Fibroblast of skin of abdomen (primary cell): Measurements from ENCODE around the gene GBGT1. TPM values are rescaled to one million over a fixed set of nuclear protein-coding genes. Genes with fewer than 3 reads are reported as not detected.
"Not testable (repeated sequence)": the region's sequence is repeated elsewhere in the genome, so short reads cannot be mapped to it uniquely, and the experiment has no call there.

ENCODE experiments used
- DNase-seq: peaks from one replicate; pipeline ENCODE4 v3.0.0-alpha.2; 2013
- polyA plus RNA-seq, 2 experiments: library from polyadenylated mRNA; unstranded; fragments of 120-200 nt; gene quantifications; one replicate each; pipeline ENCODE4 v1.2.1, GENCODE V29; 2013; ENCODE audit not compliant: insufficient read length in 2 of 2

GBGT1 gene
- 7.5 TPM for polyA plus RNA-seq (2013, experiment 1 of 2; ENCODE audit: insufficient read length)
- 5.8 TPM for polyA plus RNA-seq (2013, experiment 2 of 2; ENCODE audit: insufficient read length)

GRCh38 chr9:133163504-133164172 lies at the start of gene GBGT1:
Gene GBGT1, minus strand, starts transcription at chr9:133163914. Its CDS starts 1,502 bp downstream, at chr9:133162412.
- DNase-seq: peak; percentile 36

GRCh38 chr9:133210609-133211008 lies 46.9 kb upstream of the GBGT1 start:
- no peak for DNase-seq

DNA sequence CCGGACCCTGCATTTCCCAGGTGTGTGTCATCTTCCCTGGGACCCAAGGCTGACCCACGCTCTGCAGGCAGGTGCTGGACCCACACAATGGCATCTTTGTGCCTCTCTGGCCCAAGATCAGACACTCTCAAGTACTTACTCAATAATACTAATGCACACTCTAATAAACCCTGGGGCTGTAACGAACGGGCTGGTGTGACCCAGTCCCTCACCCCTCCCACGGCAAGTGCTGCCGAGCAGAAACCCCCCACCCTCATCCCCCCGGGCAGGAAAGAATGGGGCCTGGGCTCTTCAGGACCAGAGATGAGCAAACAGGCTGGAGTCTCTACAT lies 46.5 kb upstream of the GBGT1 start:
- no peak for DNase-seq

GRCh38 chr9:133209327-133210201 lies 45.9 kb upstream of the GBGT1 start:
- not testable (repeated sequence) for DNase-seq

DNA sequence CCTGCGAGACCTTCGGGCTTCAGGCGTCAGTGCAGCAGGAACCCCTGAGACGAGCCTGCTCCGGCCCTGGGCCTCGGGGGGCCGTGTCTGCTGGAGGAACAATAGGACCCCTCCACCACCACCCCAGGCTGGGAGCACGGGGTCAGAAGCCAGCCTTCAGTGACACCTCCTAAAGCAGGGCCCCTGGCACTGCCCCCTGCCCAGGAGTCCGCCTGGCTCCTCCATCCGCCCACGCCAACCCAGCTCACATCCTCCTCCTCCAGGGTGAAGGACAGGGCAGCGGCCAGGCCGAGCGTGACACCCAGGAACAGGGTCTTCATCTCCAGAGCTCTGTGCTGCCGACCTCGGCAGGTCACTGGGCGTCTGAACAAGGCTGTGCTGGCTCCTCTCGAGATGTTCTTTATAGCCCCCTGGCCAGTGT lies 45.2 kb upstream of the GBGT1 start, which contains the start of gene OBP2B:
Gene OBP2B (minus strand): TSS at position 371 of the 421 bp plus-strand sequence. CDS start 51 bp downstream, at position 320.
- not testable (repeated sequence) for DNase-seq

DNA sequence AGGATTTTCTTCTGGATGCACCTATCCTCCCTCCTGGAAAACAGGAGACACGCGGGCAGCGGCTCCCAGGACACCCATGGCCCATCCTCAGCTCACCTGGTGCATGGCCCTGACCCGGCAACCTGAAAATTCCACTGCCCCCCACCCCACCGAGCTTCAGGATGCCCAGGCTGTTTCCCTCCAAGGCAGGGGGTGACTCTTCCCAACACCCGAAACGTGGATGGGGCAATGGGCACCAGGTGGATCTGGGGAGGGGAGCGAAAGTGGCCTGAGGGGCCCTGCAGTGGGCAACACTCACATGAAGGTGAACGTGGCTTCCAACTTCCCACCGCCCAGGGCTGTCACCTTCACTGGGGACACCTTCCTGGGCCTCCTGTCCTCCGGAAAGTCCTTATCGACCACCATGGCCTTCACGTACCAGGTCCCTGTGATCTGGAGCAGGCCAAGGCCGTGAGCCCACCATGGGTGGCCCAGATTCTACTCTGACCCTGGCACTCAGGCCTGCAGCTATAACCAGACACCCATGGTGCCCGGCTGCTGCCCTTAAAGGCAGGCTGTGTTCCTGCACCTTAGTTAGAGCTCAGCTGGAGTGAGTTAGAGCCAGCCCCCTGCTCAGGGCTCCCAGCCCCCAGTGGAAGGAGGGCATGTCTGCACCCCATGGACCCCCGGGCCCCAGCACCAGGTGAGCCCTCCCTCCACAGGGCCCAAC lies 44.6 kb upstream of the GBGT1 start:
- not testable (repeated sequence) for DNase-seq

DNA sequence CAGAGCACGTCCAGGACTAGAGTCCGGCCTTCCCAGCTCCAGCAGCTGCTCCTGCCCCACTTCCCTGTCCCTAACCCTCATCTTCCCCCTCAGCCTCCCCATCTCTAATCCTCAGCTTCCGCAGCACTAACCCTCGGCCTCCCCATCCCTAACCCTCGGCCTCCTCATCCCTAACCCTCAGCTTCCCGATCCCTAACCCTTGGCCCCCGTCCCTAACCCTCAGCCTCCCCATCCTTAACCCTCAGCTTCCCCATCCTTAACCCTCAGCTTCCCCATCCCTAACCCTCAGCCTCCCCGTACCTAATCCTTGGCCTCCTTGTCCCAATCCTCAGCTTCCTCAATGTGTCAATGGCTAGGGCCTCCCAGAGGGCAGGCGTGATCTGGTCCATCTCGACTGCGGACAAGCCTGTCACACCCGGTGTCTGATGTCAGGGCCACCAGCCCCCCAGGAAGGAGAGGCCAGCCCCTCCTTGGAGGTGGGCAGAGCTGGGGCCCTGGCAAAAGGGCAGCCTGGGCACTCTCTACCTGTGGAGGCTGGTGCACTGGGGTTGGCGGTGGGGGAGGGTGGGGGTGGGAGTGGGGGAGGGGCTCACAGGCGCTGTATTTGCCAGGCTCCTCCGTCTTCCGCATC lies 43.9 kb upstream of the GBGT1 start:
- DNase-seq: no peak

- no peak for DNase-seq
These were observed 43.4 kb upstream of the GBGT1 start for GRCh38 chr9:133207021-133207531.

DNA sequence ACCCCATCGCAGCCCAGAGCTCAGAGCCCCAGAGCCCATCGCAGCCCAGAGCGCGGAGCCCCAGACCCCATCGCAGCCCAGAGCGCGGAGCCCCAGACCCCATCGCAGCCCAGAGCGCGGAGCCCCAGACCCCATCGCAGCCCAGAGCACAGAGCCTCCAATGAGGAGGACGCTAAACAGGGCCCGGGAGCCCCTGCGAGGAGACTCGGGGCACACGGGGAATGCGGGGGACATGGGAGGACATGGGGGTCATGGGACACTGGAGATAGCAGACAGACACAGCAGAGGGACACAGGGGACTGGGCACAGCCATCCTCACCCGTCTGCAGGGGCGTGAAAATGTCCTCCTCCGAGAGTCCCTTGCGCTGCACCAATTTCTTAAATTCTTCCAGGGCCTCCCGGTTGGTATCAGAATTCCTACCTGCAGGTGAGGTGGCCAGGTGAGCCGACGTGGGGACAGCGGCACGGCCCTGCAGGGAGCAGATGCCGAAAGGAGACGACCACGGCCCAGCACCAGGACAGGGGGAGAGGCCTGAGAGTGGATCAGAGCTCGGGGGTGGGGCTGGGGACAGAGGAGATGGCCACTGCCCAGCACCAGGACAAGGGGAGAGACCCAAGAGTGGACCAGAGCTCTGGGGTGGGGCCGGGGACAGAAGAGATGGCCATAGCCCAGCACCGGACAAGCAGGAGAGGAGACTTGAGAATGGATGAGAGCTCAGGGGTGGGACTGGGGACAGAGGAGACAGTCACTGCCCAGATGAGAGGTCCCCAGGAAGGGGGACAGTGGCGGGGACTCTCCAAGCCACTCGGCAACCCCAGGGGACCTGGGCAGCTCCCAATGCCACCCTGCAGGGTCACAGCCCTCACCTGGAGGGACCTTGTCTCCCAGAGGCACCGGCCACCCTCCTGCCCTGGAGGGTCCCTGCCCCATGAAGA lies 42.5 kb upstream of the GBGT1 start:
- no peak for DNase-seq

- DNase-seq: not testable (repeated sequence)
These were observed 41.8 kb upstream of the GBGT1 start for GRCh38 chr9:133205481-133205887.

- DNase-seq: no peak
These were observed 41.3 kb upstream of the GBGT1 start for GRCh38 chr9:133204993-133205336.

DNA sequence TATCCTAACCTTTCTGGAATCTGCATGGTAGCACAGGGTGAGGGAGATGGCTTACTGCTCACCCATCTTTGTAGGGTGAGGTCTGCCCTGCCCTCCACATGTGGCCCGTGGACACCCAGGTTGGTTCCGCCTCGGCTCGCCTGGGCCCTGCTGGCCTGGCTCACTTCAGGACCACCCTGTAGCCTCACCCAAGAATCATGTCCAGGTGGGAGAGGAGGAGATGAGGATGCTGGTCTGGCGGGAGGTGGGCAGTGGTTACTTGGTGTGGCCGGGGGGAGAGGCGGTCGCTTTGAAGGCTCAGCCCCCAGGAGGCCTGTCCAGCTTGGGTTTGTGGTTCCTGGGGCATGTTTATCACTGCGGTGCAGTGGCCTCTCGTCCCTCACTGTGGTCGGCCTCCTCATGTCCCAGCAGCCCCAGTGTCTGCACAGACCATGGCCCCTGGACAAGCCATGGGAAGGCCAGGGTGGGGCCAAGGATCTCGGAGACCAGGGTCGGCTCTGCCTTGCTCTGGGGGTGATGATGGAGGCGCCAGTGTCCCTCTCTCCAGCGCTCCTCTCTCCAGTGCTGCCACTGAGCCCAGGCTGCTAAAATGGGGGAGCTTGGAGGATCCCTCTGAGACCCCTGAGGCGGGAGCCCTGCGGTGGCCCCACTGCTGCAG lies 40.8 kb upstream of the GBGT1 start:
- DNase-seq: no peak

- no peak for DNase-seq
These were observed 39.9 kb upstream of the GBGT1 start for GRCh38 chr9:133203506-133204075.

DNA sequence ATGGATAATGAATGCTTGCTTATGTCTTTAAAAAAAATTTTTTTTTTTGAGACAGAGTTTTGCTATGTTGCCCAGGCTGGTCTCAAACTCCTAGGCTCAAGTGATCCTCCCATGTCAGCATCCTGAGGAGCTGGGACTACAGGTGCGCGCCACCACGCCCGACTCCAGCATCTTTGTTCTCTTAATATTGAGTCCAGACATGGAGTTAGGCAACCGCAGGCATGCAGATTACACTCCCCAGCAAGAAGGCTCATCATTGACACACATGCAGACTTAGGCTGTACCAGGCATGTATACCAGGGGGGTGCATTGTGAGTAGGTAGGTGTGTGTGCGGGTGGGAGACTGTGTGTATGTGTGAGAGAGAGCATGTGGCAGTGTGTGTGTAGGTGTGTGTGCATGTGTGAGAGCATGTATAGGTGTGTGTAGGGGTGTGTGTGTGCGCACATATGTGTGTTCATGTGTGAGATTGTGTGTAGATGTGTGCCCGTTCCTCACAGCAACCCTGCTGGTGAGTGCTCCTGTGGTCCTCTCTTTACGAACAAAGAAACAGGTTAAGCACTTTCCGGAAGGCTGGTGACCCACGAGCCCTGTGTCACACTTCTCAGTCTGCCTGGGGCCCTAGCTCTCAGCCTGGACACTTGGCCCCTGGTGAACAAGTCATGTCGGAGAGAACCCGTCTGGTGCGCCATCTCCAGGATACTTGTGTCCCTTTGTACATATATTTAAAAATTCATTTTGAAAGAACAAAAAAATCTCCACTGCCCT lies 39.2 kb upstream of the GBGT1 start:
- no peak for DNase-seq

GRCh38 chr9:133202145-133202513 lies 38.4 kb upstream of the GBGT1 start:
- DNase-seq: no peak

- no peak for DNase-seq
These were observed 37.9 kb upstream of the GBGT1 start for GRCh38 chr9:133201424-133202144.

DNA sequence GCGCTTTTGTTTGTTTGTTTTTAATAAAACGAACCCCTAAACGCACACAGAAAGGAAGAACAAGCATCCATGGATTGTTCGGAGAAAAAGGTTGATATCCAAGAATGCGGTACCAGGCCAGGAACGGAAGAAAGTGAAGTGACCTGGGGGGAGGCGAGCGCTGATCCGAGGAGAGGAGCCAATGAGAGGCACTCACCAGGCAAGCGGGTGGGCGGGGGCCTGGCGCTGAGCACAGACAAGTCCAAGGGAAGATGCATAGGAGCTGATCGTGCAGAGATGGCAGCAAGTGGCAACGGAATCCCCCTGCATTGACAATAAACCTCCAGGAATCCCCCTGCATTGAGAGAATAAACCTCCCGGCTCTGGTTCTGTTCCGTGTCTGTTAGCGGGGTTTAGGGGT lies 36.9 kb upstream of the GBGT1 start:
- no peak for DNase-seq

- peak; percentile 15 for DNase-seq
These were observed 36.1 kb upstream of the GBGT1 start for GRCh38 chr9:133199648-133200321.
